ENCODE data around the gene NOX3.
"Not testable (repeated sequence)": the region's sequence is repeated elsewhere in the genome, so short reads cannot be mapped to it uniquely, and the experiment has no call there.

The NOX3 gene

GRCh38 chr6:155466539-155466938, 10.9 kb upstream of the NOX3 start:
- Histone ChIP-seq H3K27me3 (ENCODE audit: insufficient read depth, low read depth) (no peaks in the 10 kb centered on the region), H3K4me1 (ENCODE audit: low read depth, poor library complexity, severe bottlenecking) (no peaks in the 10 kb centered on the region), H3K27ac (no peak overlapping the region), H3K36me3 (ENCODE audit: insufficient read depth) (no peaks in the 10 kb centered on the region), H2AFZ (ENCODE audit: low read depth) (no peak overlapping the region), H4K20me1 (ENCODE audit: insufficient read depth) (no peaks in the 10 kb centered on the region), H3K4me3 (IDR thresholded peaks at IDR 0.05; ENCODE audit: insufficient read depth, low read depth, low read length) (no peak overlapping the region), H3K4me2 (no peak overlapping the region), H3K9ac (no peak overlapping the region), H3K79me2 (ENCODE audit: insufficient read depth, low read depth) (no peaks in the 10 kb centered on the region)
- TF ChIP-seq CTCF (conservative IDR thresholded peaks at IDR 0.05; ENCODE audit: low read depth, low read length): no peak

- Histone ChIP-seq H3K79me2 (ENCODE audit: insufficient read depth, low read depth) (no peaks in the 10 kb centered on the region), H3K4me3 (IDR thresholded peaks at IDR 0.05; ENCODE audit: insufficient read depth, low read depth, low read length) (no peak overlapping the region), H3K27ac (no peak overlapping the region), H3K9ac (no peak overlapping the region), H4K20me1 (ENCODE audit: insufficient read depth) (no peaks in the 10 kb centered on the region), H3K27me3 (ENCODE audit: insufficient read depth, low read depth) (no peaks in the 10 kb centered on the region), H3K4me2 (no peak overlapping the region), H3K36me3 (ENCODE audit: insufficient read depth) (no peaks in the 10 kb centered on the region), H2AFZ (ENCODE audit: low read depth) (no peak overlapping the region), H3K4me1 (ENCODE audit: low read depth, poor library complexity, severe bottlenecking) (no peaks in the 10 kb centered on the region)
- TF ChIP-seq CTCF (conservative IDR thresholded peaks at IDR 0.05; ENCODE audit: low read depth, low read length): no peak
Measured at GRCh38 chr6:155461556-155461955, 5.9 kb upstream of the NOX3 start.

GRCh38 chr6:155454471-155454870, 1.2 kb downstream of the NOX3 start:
- H3K4me1 ChIP-seq (ENCODE audit: low read depth, poor library complexity, severe bottlenecking): no peaks in the 10 kb centered on the region
- no peaks in the 10 kb centered on the region for H3K79me2 ChIP-seq (ENCODE audit: insufficient read depth, low read depth)
- H3K9ac ChIP-seq: no peak overlapping the region
- no peak overlapping the region for H3K27ac ChIP-seq
- no peaks in the 10 kb centered on the region for H4K20me1 ChIP-seq (ENCODE audit: insufficient read depth)
- no peaks in the 10 kb centered on the region for H3K27me3 ChIP-seq (ENCODE audit: insufficient read depth, low read depth)
- no peak for TF ChIP-seq CTCF (conservative IDR thresholded peaks at IDR 0.05; ENCODE audit: low read depth, low read length)
- H2AFZ ChIP-seq (ENCODE audit: low read depth): no peak overlapping the region
- H3K4me3 ChIP-seq (IDR thresholded peaks at IDR 0.05; ENCODE audit: insufficient read depth, low read depth, low read length): no peak overlapping the region
- H3K36me3 ChIP-seq (ENCODE audit: insufficient read depth): no peaks in the 10 kb centered on the region
- H3K4me2 ChIP-seq: no peak overlapping the region

GRCh38 chr6:155454008-155454407, 1.6 kb downstream of the NOX3 start:
- no peak overlapping the region for H3K4me3 ChIP-seq (IDR thresholded peaks at IDR 0.05; ENCODE audit: insufficient read depth, low read depth, low read length)
- TF ChIP-seq CTCF (conservative IDR thresholded peaks at IDR 0.05; ENCODE audit: low read depth, low read length): no peak
- no peaks in the 10 kb centered on the region for H3K36me3 ChIP-seq (ENCODE audit: insufficient read depth)
- H3K9ac ChIP-seq: no peak overlapping the region
- H2AFZ ChIP-seq (ENCODE audit: low read depth): no peak overlapping the region
- no peaks in the 10 kb centered on the region for H3K79me2 ChIP-seq (ENCODE audit: insufficient read depth, low read depth)
- no peaks in the 10 kb centered on the region for H4K20me1 ChIP-seq (ENCODE audit: insufficient read depth)
- H3K4me2 ChIP-seq: no peak overlapping the region
- H3K27me3 ChIP-seq (ENCODE audit: insufficient read depth, low read depth): no peaks in the 10 kb centered on the region
- no peak overlapping the region for H3K27ac ChIP-seq
- H3K4me1 ChIP-seq (ENCODE audit: low read depth, poor library complexity, severe bottlenecking): no peaks in the 10 kb centered on the region

GRCh38 chr6:155452576-155452975, 3.1 kb downstream of the NOX3 start:
- H3K36me3 ChIP-seq (ENCODE audit: insufficient read depth): no peaks in the 10 kb centered on the region
- H3K79me2 ChIP-seq (ENCODE audit: insufficient read depth, low read depth): no peaks in the 10 kb centered on the region
- no peaks in the 10 kb centered on the region for H4K20me1 ChIP-seq (ENCODE audit: insufficient read depth)
- no peak overlapping the region for H3K4me2 ChIP-seq
- TF ChIP-seq CTCF (conservative IDR thresholded peaks at IDR 0.05; ENCODE audit: low read depth, low read length): no peak
- no peaks in the 10 kb centered on the region for H3K27me3 ChIP-seq (ENCODE audit: insufficient read depth, low read depth)
- no peak overlapping the region for H3K4me3 ChIP-seq (IDR thresholded peaks at IDR 0.05; ENCODE audit: insufficient read depth, low read depth, low read length)
- no peak overlapping the region for H2AFZ ChIP-seq (ENCODE audit: low read depth)
- no peak overlapping the region for H3K9ac ChIP-seq
- H3K4me1 ChIP-seq (ENCODE audit: low read depth, poor library complexity, severe bottlenecking): no peaks in the 10 kb centered on the region
- H3K27ac ChIP-seq: no peak overlapping the region

- H3K4me3 ChIP-seq (IDR thresholded peaks at IDR 0.05; ENCODE audit: insufficient read depth, low read depth, low read length); H3K27me3 ChIP-seq (ENCODE audit: insufficient read depth, low read depth); H4K20me1 ChIP-seq (ENCODE audit: insufficient read depth); H3K4me2 ChIP-seq; H3K4me1 ChIP-seq (ENCODE audit: low read depth, poor library complexity, severe bottlenecking); H3K36me3 ChIP-seq (ENCODE audit: insufficient read depth); H3K79me2 ChIP-seq (ENCODE audit: insufficient read depth, low read depth); H3K9ac ChIP-seq; H3K27ac ChIP-seq; H2AFZ ChIP-seq (ENCODE audit: low read depth): not testable (repeated sequence)
Measured at GRCh38 chr6:155451530-155451929, 4.1 kb downstream of the NOX3 start.
